Neutrophil (primary cell): ENCODE data around the gene CEP164.

Source experiments
- H3K27ac ChIP-seq: fragments of 200-600 bp; sonication (generic); 2 replicates; pipeline ENCODE4 v1.5.1; 2016; ENCODE audit warnings: mild to moderate bottlenecking, moderate library complexity
- H3K27me3 ChIP-seq: fragments of 200-600 bp; sonication (generic); 2 replicates; pipeline ENCODE4 v1.6.0; 2016; ENCODE audit warnings: mild to moderate bottlenecking
- H3K36me3 ChIP-seq: fragments of 200-600 bp; sonication (generic); 2 replicates; pipeline ENCODE4 v1.5.1; 2017
- H3K4me1 ChIP-seq, 2 experiments: fragments of 200-600 bp in 1 of 2; sonication (generic) in 1 of 2; 1 replicate in 1 of 2; 2 replicates in 1 of 2; pipeline versions ENCODE4 v1.5.1 to v1.6.1; 2013 to 2016; ENCODE audit warnings: low read depth in 1 of 2, low read length in 1 of 2, mild to moderate bottlenecking in 1 of 2, moderate library complexity in 1 of 2; ENCODE audit not compliant: control insufficient read depth in 1 of 2, insufficient read depth in 1 of 2
- H3K4me3 ChIP-seq, 2 experiments: fragments of 200-600 bp in 1 of 2; sonication (generic) in 1 of 2; 1 replicate in 1 of 2; 2 replicates in 1 of 2; pipeline ENCODE4 v1.5.1; 2013 to 2016; ENCODE audit warnings: low read depth in 1 of 2, low read length in 1 of 2, mild to moderate bottlenecking in 1 of 2, moderate library complexity in 1 of 2
- H3K9me3 ChIP-seq: fragments of 200-600 bp; sonication (generic); 2 replicates; pipeline ENCODE4 v1.5.1; 2016
- TF ChIP-seq, protein P1 (sequence below): fragments of 200-600 bp; sonication (generic); IDR thresholded peaks from 2 replicates; pipeline ENCODE4 v1.5.1; 2016; ENCODE audit warnings: antibody characterized with exemption

The CEP164 gene

GRCh38 chr11:117413616-117414015, 86.0 kb downstream of the CEP164 start:
- H3K9me3 ChIP-seq, result no peaks in the 10 kb centered on the region
- H3K27me3 ChIP-seq, result no peaks in the 10 kb centered on the region
- no peak overlapping the region for H3K4me3 ChIP-seq

GRCh38 chr11:117414724-117415123, 87.1 kb downstream of the CEP164 start:
- no peaks in the 10 kb centered on the region for H3K4me1 ChIP-seq
- H3K27ac ChIP-seq, result no peak overlapping the region
- no peak overlapping the region for H3K4me3 ChIP-seq
- H3K27me3 ChIP-seq, result no peaks in the 10 kb centered on the region
- TF ChIP-seq, protein P1, sequence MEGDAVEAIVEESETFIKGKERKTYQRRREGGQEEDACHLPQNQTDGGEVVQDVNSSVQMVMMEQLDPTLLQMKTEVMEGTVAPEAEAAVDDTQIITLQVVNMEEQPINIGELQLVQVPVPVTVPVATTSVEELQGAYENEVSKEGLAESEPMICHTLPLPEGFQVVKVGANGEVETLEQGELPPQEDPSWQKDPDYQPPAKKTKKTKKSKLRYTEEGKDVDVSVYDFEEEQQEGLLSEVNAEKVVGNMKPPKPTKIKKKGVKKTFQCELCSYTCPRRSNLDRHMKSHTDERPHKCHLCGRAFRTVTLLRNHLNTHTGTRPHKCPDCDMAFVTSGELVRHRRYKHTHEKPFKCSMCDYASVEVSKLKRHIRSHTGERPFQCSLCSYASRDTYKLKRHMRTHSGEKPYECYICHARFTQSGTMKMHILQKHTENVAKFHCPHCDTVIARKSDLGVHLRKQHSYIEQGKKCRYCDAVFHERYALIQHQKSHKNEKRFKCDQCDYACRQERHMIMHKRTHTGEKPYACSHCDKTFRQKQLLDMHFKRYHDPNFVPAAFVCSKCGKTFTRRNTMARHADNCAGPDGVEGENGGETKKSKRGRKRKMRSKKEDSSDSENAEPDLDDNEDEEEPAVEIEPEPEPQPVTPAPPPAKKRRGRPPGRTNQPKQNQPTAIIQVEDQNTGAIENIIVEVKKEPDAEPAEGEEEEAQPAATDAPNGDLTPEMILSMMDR, result no peak
- no peaks in the 10 kb centered on the region for H3K9me3 ChIP-seq
- H3K36me3 ChIP-seq, result no peaks in the 10 kb centered on the region

More at GRCh38 chr11:117413616-117414015, 86.0 kb downstream of the CEP164 start:
- Histone ChIP-seq H3K4me1 (peaks cover 0 to 4% of the 10 kb centered on the region in 2 experiments), H3K27ac (no peak overlapping the region), H3K36me3 (no peaks in the 10 kb centered on the region)
- TF ChIP-seq, protein P1, result no peak

DNA sequence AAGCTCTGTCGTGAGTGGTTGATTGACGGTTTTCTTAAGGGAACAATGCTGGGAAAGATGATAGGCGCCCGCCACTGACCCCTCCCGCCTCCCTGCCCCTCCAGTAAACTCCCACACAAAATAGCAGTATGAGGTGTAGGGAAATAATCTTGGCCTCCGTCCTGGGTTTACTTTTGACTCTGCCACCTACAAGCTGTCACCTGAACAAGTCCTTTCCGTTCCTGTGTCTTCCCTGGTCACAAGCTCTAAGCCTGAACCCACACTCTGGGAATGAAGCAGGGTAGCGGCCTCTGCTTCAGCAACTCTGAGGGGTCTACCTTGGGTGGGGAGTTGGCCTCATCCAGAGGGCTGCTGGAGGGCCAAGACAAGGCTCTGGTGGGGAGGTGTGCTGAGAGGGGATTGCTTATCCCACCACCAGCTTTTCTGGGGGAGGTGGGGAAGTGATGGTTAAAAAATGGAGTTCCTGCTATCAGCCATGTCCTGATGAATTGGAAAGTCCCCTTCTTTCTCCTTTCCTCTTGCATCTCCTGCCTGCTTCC, 87.8 kb downstream of the CEP164 start:
- Histone ChIP-seq H3K27ac (no peak overlapping the region), H3K9me3 (no peaks in the 10 kb centered on the region), H3K4me3 (no peak overlapping the region), H3K27me3 (no peaks in the 10 kb centered on the region), H3K36me3 (no peaks in the 10 kb centered on the region), H3K4me1 (no peaks in the 10 kb centered on the region)
- TF ChIP-seq, protein P1, result no peak

DNA sequence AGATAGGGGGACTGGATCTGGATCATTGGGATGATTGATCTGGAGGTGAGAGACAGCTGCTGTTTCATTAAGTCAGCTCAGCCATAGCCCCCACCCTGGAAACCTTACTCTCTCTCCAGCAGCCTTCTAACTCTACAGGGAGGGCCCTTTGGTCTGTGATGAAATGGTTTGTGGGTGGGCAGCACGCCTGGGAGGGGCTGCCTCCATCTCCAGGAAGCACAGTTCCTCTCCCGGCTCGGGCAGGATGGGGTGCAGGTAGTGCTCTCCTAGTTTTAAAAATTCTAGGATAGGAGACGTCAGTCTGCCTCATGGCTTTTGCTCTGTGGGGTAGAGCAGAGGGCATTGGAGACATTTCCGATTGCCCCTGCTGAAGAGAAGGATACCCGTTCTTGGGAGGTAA, 89.7 kb downstream of the CEP164 start:
- H3K9me3 ChIP-seq, result no peaks in the 10 kb centered on the region
- H3K4me3 ChIP-seq, result no peak overlapping the region
- H3K27ac ChIP-seq, result no peak overlapping the region
- no peaks in the 10 kb centered on the region for H3K27me3 ChIP-seq
- no peaks in the 10 kb centered on the region for H3K36me3 ChIP-seq
- TF ChIP-seq, protein P1, result no peak
- no peaks in the 10 kb centered on the region for H3K4me1 ChIP-seq

- H3K4me1 ChIP-seq, result no peaks in the 10 kb centered on the region
- H3K27ac ChIP-seq, result no peak overlapping the region
- H3K9me3 ChIP-seq, result no peaks in the 10 kb centered on the region
- no peak overlapping the region for H3K4me3 ChIP-seq
- no peaks in the 10 kb centered on the region for H3K36me3 ChIP-seq
- TF ChIP-seq, protein P1, result no peak
- no peaks in the 10 kb centered on the region for H3K27me3 ChIP-seq
Observed at GRCh38 chr11:117417856-117418255, 90.2 kb downstream of the CEP164 start.
